ENCODE measurements around the gene PARVA.

- TF ChIP-seq, protein P1, sequence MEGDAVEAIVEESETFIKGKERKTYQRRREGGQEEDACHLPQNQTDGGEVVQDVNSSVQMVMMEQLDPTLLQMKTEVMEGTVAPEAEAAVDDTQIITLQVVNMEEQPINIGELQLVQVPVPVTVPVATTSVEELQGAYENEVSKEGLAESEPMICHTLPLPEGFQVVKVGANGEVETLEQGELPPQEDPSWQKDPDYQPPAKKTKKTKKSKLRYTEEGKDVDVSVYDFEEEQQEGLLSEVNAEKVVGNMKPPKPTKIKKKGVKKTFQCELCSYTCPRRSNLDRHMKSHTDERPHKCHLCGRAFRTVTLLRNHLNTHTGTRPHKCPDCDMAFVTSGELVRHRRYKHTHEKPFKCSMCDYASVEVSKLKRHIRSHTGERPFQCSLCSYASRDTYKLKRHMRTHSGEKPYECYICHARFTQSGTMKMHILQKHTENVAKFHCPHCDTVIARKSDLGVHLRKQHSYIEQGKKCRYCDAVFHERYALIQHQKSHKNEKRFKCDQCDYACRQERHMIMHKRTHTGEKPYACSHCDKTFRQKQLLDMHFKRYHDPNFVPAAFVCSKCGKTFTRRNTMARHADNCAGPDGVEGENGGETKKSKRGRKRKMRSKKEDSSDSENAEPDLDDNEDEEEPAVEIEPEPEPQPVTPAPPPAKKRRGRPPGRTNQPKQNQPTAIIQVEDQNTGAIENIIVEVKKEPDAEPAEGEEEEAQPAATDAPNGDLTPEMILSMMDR (IDR thresholded peaks at IDR 0.05): no peak
- TF ChIP-seq POLR2A (IDR thresholded peaks at IDR 0.05) (no peak), POLR2AphosphoS5 (IDR thresholded peaks at IDR 0.05) (peak in 2 of 3 donors; percentile 7 to 23)
Measured at GRCh38 chr11:12390687-12391110, 13.3 kb downstream of the PARVA start.

All from stomach (tissue), 4 donors.